GM13977 (cell line): Measurements from ENCODE around the gene NPB.

Source experiments
- DNase-seq: peaks from one replicate; pipeline ENCODE4 v3.0.0; 2012; ENCODE audit warnings: low spot score
- in situ Hi-C: fragments of 300-500 bp; cut with MboI; formaldehyde crosslinking; loops from one replicate; pipeline ENCODE4 v1.12.0; 2022; ENCODE audit warnings: low sequenced_read_pairs, low pct_unique_long_range_greater_than_20kb, mixed read lengths, inconsistent platforms; ENCODE audit not compliant: unreplicated experiment
- TF ChIP-seq, protein P1 (sequence below): IDR thresholded peaks from 2 replicates; pipeline ENCODE4 v1.5.1; 2012; ENCODE audit warnings: mild to moderate bottlenecking, control low read depth; ENCODE audit not compliant: insufficient read depth; ENCODE audit errors: extremely low read depth, missing control alignments

NPB gene

DNA sequence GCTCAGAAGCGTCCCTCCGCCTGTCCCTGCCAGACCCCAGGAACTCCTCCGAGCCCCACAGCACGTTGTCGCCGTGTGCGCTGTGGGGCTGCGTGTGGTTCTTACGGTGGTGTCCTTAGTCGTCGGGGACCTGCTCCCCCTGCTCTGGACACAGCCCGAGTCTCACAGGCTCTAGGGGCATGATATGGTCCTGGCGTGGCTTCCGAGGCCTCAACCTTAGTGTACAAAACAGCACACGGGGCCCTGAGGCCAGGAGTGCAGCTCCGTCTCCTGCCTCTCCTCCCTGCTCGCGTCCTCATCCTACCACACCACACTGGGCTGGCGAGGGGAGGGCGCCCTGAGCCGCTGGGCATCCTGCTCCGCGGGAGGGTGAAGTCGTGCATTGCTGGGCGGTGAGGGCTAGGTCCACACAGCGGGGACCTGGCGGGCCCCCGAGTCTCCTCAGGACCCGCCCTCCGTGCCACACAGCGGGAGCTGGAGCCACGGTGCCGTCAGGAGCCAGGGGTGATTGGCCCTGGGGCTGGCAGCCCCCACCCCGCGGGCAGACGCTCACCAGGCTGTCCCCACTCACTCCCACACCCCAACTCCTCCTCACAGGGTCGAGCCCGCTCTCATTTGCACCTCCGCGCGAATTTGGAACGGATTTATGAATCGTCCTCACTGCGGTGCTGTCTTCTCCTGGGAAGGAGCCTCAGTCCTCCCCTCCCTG is 26.7 kb downstream of the NPB start:
- in situ Hi-C loops, result no loop called here
- no peak for DNase-seq
- TF ChIP-seq, protein P1, sequence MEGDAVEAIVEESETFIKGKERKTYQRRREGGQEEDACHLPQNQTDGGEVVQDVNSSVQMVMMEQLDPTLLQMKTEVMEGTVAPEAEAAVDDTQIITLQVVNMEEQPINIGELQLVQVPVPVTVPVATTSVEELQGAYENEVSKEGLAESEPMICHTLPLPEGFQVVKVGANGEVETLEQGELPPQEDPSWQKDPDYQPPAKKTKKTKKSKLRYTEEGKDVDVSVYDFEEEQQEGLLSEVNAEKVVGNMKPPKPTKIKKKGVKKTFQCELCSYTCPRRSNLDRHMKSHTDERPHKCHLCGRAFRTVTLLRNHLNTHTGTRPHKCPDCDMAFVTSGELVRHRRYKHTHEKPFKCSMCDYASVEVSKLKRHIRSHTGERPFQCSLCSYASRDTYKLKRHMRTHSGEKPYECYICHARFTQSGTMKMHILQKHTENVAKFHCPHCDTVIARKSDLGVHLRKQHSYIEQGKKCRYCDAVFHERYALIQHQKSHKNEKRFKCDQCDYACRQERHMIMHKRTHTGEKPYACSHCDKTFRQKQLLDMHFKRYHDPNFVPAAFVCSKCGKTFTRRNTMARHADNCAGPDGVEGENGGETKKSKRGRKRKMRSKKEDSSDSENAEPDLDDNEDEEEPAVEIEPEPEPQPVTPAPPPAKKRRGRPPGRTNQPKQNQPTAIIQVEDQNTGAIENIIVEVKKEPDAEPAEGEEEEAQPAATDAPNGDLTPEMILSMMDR, result no peak

DNA sequence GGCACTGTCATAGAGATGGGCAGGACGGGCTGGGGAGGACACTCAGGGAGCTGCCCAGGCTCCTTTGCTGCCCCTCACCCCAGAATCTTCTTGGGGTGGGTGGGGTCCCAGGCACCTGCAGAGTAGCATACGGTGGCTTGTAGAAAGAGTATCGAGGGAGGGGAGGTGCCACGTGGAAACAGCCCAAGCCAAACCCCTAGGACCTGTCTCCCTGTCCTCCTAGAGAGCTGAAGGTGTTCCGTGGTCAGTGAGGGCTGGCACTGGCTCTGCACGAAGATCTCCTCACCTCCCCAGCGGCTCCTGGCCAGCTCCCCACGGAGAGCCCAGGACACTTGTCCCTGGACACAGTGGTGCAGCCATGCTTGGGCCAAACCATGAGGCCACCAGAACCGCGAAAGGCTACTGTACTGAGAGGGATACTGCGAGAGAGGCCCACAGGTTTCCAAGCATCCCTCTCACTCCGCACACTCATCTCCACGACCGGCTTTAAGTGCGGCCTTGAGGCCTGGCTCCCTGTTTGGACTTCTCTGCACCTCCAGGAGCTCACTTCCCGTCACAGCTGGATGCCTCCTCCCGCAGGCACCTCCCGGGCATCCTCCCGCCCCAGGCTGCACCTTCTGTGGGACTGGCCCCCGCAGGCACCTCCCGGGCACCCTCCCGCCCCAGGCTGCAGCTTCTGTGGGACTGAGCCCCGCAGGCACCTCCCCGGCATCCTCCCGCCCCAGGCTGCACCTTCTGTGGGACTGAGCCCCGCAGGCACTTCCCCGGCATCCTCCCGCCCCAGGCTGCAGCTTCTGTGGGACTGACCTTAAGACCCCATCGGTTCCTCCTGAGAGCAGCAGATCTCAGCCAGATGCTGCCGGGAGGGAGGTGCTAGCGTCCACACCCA is 27.5 kb downstream of the NPB start:
- DNase-seq, result no peak
- TF ChIP-seq, protein P1, result no peak
- in situ Hi-C loops, result no loop called here

DNA sequence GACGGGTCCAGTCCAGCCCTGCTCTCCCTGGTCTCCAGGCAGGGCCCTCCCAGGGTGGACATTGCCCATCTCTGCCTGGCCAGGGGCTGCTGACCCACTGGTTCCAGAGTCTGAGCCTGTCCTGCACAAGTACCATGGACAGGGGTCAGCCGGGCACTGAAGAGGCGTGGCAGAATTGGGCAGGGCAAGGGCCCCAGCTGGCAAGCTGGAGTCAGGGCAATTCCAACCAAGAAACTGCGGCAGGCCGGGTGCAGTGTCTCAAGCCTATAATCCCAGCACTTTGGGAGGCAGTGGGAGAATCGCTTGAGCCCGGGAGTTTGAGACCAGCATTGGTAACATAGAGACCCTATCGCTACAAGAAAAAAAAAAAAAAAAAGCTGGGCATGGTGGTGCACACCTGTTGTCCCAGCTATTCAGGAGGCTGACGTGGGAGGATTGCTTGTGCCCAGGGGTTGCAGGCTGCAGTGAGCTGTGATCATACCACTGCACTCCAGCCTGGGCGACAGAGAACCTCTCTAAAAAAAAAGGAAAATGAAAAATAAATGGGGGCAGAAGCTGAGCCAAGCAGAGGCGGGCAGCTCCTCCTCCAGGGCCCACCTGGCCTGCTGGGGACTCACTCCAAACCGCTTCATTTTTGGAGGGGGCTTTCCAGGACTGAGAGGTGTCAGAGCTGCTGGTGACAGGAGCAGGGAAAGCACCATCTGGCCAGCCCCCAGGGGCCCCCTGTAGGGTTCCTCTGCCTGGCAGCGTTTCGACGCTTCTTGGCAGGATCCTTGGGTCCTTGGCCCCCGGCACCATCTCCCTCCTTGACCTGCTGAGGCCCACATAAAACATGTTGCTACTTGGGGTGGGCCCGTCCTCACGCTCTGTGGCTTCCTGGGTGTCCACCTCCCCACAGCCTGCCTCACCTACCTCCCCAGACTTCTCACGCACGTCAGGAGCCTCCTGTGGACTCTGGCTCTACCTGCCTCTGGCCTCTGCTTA is 28.4 kb downstream of the NPB start:
- DNase-seq, result peak; percentile 73
- TF ChIP-seq, protein P1, result no peak

DNA sequence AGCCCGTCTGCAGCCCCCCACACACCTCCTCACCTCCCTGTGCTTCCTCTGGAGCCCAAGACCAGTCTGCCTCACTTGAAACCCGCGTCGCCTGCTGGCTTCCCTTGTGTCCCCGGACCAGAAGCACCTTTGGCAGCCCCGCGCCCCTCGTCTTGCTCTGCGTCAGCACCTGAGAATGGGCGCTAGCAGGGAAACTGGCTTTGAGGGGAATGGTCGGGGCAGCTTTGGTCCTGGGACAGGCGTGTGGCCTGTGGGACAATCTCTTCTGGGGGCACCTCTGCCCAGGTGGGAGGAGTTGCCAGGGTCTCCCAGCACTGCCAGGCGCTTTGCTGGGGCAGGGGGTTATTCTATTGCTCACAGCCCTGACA is 29.1 kb downstream of the NPB start:
- DNase-seq, result no peak
- in situ Hi-C loops, result no loop called here
- TF ChIP-seq, protein P1, result no peak

More for the DNA sequence above, 28.4 kb downstream of the NPB start:
- in situ Hi-C loops, result no loop called here

DNA sequence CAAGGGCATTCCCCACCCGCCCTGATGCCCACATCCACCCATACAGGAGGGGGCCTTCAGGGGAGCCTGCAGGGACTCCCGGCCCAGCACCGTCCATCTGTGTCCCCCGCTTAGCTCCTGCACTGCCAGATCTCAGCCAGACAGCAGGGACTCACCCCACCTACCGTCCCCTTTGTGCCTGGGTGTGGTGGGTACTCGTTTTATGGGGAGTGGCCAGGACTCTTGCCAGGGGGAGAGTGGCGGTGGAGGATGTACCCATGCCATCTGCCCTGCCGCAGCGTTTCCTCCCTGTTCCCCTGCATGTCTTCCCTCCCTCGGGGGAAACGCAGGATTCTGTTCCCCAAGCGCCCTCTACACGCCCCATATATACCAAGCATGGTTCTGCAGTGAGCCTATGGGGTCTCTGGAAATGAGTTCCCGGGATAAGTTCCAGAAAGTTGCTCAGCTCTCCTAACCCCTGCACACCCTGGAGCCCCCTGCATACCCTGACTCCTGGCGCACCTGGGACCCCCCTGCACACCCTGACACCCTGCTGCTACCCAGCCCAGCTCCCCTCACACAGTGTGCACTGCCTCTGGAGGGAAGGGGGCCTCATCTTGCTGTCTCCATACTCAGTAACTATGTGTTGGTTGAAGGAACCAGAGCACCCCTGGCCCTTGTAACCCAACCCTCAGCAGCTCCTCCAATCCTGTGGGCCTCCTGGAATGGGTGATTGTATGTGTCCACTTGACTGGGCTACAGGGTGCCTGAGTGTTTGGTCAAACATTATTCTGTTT is 29.7 kb downstream of the NPB start:
- no peak for DNase-seq
- TF ChIP-seq, protein P1, result no peak

More for the DNA sequence above, 29.7 kb downstream of the NPB start:
- in situ Hi-C loops, result no loop called here
